Renal pelvis (tissue), 4 donors: Measurements from ENCODE around the gene MAML1. TPM values are rescaled to one million over a fixed set of nuclear protein-coding genes. Genes with fewer than 3 reads are reported as not detected.

Experiments
- DNase-seq: peaks from one replicate; pipeline ENCODE4 v3.0.0-alpha.2; 2013
- polyA plus RNA-seq, 3 donors: library from polyadenylated mRNA; unstranded; fragments of 120-200 nt; gene quantifications; one replicate each; pipeline ENCODE4 v1.2.1, GENCODE V29; 2013; ENCODE audit not compliant: insufficient read length in 3 of 3

MAML1 gene
- polyA plus RNA-seq, 3 donors, result 41.0 to 51.1 (median 41.6) TPM

GRCh38 chr5:179792612-179793467 is 60.2 kb downstream of the MAML1 start:
- DNase-seq, result no peak

- DNase-seq, result no peak
Observed at GRCh38 chr5:179793468-179794139, 61.0 kb downstream of the MAML1 start, which contains the start of gene LTC4S. TSS of gene LTC4S (plus strand) at chr5:179793986. CDS start at chr5:179794081, 95 bp downstream.

- no peak for DNase-seq
Observed at GRCh38 chr5:179794171-179794570, 61.5 kb downstream of the MAML1 start.

- no peak for DNase-seq
Observed at GRCh38 chr5:179794575-179794974, 62.0 kb downstream of the MAML1 start.

- no peak for DNase-seq
Observed at GRCh38 chr5:179795049-179795862, 62.6 kb downstream of the MAML1 start.

- no peak for DNase-seq
Observed at GRCh38 chr5:179795863-179796833, 63.5 kb downstream of the MAML1 start.

GRCh38 chr5:179796877-179797608 is 64.4 kb downstream of the MAML1 start:
- DNase-seq, result no peak

- no peak for DNase-seq
Observed at GRCh38 chr5:179797741-179798140, 65.1 kb downstream of the MAML1 start.

- DNase-seq, result no peak
Observed at GRCh38 chr5:179798144-179798770, 65.6 kb downstream of the MAML1 start.

GRCh38 chr5:179798771-179799643 is 66.4 kb downstream of the MAML1 start:
- no peak for DNase-seq

- DNase-seq, result no peak
Observed at GRCh38 chr5:179799644-179799973, 67.0 kb downstream of the MAML1 start.

GRCh38 chr5:179800071-179800695 is 67.6 kb downstream of the MAML1 start:
- DNase-seq, result no peak

- no peak for DNase-seq
Observed at GRCh38 chr5:179800696-179801201, 68.1 kb downstream of the MAML1 start.

GRCh38 chr5:179801304-179802206 is 68.9 kb downstream of the MAML1 start:
- DNase-seq, result no peak

GRCh38 chr5:179802207-179802883 is 69.7 kb downstream of the MAML1 start:
- no peak for DNase-seq

GRCh38 chr5:179802950-179803562 is 70.4 kb downstream of the MAML1 start:
- no peak for DNase-seq
